ENCODE data around the gene LFNG. TPM values are rescaled to one million over a fixed set of nuclear protein-coding genes. Genes with fewer than 3 reads are reported as not detected.

Gene LFNG
- total RNA-seq, 1 donor from 2014 or later: 6.2 TPM

DNA sequence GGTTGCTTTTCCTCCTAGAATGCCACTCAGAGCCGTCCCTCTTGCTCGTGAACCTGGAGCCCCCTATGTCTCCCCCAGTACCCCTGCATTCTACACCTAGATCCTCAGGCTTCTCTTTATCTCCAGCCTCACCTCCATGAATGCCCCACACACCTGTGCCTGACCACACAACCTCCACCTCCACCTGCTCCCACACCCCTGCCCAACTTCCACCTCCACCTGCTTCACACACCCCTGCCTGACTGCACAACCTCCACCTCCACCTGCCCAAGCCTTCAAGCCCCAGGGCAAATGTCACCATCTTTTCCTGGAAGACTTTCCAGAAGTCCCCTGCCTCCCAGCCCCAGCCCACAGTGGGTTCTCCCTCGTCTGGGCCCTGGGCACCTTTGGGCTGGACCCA lies 6.9 kb upstream of the LFNG start:
- intact Hi-C loops (cut with DNase I): no loop called here
- no peak for DNase-seq (ENCODE audit: low spot score)

- intact Hi-C loops (cut with DNase I): no loop called here
- DNase-seq (ENCODE audit: low spot score): no peak
These were observed 5.9 kb upstream of the LFNG start for GRCh38 chr7:2513702-2514101.

DNA sequence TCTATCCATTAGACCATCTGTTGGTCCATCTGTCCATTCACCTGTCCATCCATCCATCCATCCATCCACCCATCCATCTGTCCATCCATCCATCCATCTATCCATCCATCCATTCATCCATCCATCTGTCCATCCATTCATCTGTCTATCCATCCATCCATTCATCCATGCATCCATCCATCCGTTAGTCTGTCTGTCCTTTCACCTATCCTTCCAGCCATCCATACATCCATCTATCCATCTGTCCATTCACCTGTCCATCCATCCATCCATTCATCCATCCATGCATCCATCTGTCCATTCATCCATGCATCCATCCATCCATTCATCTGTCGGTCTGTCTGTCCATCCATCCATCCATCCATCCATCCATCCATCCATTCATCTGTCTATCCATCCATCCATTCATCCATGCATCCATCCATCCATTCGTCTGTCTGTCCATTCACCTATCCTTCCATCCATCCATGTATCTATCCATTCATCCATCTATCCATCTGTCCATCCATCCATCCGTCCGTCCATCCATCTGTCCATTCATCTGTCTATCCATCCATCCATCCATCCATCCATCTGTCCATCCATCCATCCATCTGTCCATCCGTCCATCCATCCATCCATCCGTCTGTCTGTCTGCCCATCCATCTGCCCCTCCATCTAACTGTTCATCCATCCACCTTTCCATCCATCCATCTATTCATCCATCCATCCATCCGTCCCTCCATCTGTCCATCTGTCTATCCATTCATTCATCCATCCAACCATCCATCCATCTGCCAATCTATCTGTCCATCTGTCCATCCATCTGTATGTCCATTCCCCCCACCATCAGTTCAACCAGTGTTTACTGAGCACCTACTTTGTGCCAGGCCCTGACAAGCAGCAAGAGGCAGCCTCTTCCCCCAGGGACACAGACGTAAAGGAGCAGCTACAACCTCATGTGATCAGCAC lies 4.8 kb upstream of the LFNG start:
- intact Hi-C loops (cut with DNase I): no loop called here
- DNase-seq (ENCODE audit: low spot score): no peak

DNA sequence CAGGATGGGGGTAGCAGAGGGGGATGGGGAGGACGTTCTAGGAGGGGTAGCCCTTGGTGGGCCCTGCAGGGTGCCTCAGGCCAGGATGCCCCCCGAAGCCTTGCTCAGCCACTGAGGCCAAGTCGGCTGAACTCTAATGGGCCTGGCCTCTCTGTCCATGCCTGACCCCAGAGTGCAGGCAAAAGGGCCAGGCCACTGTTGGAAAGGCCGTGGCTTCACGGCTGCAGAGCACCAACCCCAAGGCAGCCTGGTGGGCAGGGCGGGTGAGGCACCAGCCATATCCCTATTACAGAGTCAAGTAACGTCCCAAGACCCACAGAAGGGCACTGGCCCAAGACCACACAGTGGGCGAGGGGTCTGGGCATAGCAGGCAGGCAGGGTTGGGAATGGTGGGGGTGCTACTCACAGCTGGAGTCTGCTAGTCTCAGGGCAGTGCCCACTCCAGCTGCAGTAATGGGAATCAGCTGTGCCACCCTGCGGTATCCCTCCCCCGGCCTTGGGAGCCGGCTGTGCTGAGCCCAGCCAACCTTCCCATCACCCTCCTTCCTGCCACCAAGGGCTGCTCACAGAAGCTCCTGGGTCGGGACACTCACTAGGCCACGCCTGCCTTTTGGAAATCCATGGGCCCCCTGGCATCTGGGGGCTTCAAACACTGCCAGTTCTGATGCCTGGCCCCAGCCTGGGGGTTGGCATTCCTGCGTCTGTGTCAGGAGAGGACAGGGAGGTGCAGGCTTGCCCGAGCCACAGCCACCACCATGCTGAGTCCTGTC lies 4.0 kb upstream of the LFNG start:
- DNase-seq (ENCODE audit: low spot score): no peak
- intact Hi-C loops (cut with DNase I): no loop called here

GRCh38 chr7:2516194-2516555 lies 3.4 kb upstream of the LFNG start:
- DNase-seq (ENCODE audit: low spot score): no peak

GRCh38 chr7:2517026-2517425 lies 2.5 kb upstream of the LFNG start:
- no peak for DNase-seq (ENCODE audit: low spot score)
- intact Hi-C loops (cut with DNase I): no loop called here

More at GRCh38 chr7:2516194-2516555, 3.4 kb upstream of the LFNG start:
- intact Hi-C loops (cut with DNase I): no loop called here

- intact Hi-C loops (cut with DNase I): no loop called here
- DNase-seq (ENCODE audit: low spot score): no peak
These were observed 1.7 kb upstream of the LFNG start for GRCh38 chr7:2517678-2518507.

GRCh38 chr7:2518737-2519118 lies 846 bp upstream of the LFNG start:
- intact Hi-C loops (cut with DNase I): no loop called here
- DNase-seq (ENCODE audit: low spot score): no peak

- no peak for DNase-seq (ENCODE audit: low spot score)
- intact Hi-C loops (cut with DNase I): no loop called here
These were observed 672 bp downstream of the LFNG start for GRCh38 chr7:2520131-2520760.

DNA sequence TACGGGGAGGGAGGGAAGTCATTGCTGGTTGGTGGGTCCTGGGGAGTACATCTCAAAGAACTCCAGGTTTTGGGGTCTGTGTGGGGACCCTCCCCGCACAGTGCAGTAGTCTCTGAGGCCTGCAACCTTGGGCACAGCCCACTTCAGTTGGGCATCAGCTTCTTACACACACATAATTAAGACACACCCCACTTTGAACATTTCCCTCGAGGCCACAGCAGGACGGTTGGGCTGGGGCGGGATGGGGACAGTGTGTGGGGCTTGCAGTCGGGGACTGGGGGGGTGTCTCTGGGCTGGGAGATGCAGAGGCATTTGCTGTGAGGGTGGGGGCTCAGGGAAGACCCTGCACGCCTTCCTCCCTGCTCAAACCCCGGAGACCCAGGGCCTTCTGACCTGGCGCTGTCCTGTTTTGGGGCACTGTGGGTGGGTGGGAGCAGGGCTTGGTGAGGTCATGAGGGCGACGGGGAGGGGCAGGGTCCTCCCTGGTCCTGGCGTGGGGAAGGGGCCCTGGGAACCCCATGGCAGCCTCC lies 1.3 kb downstream of the LFNG start:
- DNase-seq (ENCODE audit: low spot score): no peak
- intact Hi-C loops (cut with DNase I): no loop called here

DNA sequence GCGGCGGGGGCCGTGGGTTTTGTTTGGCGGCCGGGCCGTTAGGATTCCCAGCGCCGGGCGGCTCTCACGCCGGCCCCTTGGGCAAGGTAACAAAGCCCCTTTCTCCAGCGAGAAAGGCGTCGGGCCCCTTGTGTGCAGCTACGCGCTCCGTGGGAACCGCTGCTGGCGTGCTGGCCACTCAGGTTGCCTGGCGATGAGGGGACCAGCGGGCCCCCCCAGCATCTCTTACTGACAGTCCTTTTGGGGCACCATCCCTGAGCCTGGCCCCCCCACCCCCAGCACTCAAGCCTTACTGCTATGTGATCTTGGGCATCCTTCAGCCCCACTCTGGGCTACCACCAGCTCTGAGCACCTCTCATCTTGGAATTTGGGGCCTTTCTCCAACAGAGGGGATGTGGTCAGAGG lies 1.8 kb downstream of the LFNG start:
- intact Hi-C loops (cut with DNase I): no loop called here

GRCh38 chr7:2521952-2522591 lies 2.5 kb downstream of the LFNG start:
- no peak for DNase-seq (ENCODE audit: low spot score)
- intact Hi-C loops (cut with DNase I): no loop called here

More for the DNA sequence above, 1.8 kb downstream of the LFNG start:
- DNase-seq (ENCODE audit: low spot score): no peak

DNA sequence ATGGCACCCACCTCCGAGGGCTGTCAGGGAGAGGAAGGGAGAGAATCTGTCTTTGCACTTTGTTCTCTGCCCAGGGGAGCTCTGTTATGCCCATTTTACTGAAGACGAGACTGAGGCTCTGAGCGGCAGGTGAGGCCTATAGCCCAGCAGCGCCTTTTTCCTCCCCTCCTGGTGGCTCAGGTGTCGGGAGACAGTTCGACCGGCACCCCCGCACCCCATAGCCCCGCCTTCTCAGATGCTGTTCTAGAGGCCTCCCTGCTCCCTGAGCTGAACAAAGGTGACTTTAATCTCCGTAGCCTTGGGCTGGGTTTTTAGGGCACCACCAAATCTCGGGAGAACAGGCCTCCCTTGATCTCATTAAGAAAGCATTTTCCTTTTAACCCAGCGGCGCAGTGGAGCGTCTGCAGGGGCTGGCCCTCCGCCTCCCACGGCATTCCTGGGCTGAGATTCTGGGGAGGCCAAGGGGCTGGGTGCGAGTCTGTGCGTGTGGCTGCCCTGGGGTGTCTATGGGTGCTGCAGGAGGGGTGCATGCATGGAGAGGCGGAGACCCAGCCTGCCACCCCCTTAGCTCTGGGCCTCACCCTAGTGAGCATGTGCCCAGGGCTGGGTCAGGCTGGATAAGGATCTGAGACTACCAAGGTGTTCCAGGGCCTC lies 3.3 kb downstream of the LFNG start:
- DNase-seq (ENCODE audit: low spot score): no peak
- intact Hi-C loops (cut with DNase I): no loop called here

DNA sequence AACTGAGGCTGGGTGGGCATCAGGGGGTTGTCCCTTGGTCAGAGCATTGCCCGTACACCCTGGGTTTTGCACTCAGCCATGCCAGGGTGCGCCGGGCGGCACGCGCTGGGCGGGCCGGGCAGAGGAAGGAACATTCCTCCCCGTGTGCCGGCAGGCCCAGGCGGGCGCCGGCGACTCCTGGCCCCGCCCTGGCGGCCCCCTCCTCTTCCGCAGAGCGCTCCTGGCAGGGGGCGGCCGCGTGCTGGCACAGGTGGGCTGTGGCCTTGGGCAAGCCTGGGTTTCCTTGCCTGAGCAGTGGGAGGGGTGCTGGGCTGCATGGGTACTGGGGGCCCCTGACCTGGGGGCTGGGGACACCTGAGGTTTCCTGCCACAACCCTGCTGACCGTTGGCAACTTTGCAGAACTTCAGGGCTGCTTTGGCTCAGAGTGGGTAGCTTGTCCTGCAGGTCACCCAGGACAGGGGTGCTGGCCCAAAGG lies 3.9 kb downstream of the LFNG start:
- intact Hi-C loops (cut with DNase I): no loop called here

DNA sequence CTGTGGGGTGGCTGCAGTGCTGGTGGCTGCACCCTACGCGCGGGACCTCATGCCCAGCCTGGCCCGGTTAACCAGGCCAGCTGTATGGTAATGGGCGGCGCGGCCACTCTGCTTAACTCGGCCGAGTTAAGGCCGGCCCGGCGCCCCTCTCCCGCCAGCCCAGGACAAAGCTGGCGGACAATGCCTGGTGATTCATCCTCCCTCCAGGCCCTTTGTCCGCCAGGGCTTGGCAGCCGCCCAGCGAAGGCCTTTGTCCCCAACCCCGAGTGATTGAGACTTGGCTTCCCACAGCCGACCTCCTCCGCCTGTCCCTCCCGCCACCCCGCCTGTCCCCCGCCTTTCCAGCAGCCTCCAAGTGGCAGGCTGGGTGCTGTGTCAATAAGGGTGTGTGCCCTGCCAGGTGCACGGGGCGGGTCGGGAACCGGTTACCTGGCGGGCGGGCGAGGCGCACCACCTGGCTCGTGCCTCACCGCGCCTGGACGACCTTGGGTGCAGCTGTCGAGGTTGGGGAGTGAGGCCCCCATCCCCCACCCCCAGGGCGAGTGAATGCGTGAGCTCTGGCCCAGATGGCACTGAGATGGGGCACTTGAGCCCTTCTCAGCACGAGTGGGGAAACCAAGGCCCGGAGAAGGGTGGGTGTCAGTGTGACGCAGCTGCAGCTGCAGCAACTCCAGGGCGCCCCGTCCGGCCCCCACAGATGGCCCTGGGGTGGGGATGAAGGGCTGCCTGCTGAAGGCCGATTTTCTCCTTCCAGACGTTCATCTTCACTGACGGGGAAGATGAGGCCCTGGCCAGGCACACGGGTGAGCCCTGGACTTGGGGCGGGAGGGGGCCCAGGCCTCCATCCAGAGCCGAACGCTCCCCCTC lies 4.6 kb downstream of the LFNG start:
- peak; percentile 92 for DNase-seq (ENCODE audit: low spot score)
- intact Hi-C loops (cut with DNase I): no loop called here

More for the DNA sequence above, 3.9 kb downstream of the LFNG start:
- DNase-seq (ENCODE audit: low spot score): no peak

- intact Hi-C loops (cut with DNase I): no loop called here
- DNase-seq (ENCODE audit: low spot score): no peak
These were observed 5.5 kb downstream of the LFNG start for GRCh38 chr7:2524808-2525657.
